AG09309 (cell line): ENCODE data around the gene KLRG1.

ENCODE experiments used
- DNase-seq: peaks from one replicate; pipeline ENCODE4 v3.0.0-alpha.2; 2010; ENCODE audit warnings: low read depth
- H3K4me3 ChIP-seq: 2 replicates; pipeline ENCODE4 v1.5.1; 2011; ENCODE audit warnings: mild to moderate bottlenecking, low read depth, low read length, moderate library complexity; ENCODE audit not compliant: control insufficient read depth
- CTCF ChIP-seq: IDR thresholded peaks from 2 replicates; pipeline ENCODE4 v1.5.1; 2011; ENCODE audit warnings: mild to moderate bottlenecking, low read depth, low read length, inconsistent platforms; ENCODE audit not compliant: insufficient read depth, control insufficient read depth; ENCODE audit errors: missing control alignments

KLRG1 gene

GRCh38 chr12:8980137-8980536, 9.2 kb upstream of the KLRG1 start:
- H3K4me3 ChIP-seq = no peak overlapping the region
- TF ChIP-seq CTCF = no peak
- DNase-seq = no peak

- no peak for DNase-seq
- no peak for TF ChIP-seq CTCF
- no peak overlapping the region for H3K4me3 ChIP-seq
Observed at GRCh38 chr12:8985213-8985754, 4.1 kb upstream of the KLRG1 start.

- no peak for TF ChIP-seq CTCF
- H3K4me3 ChIP-seq = no peak overlapping the region
- no peak for DNase-seq
Observed at GRCh38 chr12:8987163-8987562, 2.2 kb upstream of the KLRG1 start.

- H3K4me3 ChIP-seq = no peak overlapping the region
- no peak for TF ChIP-seq CTCF
- no peak for DNase-seq
Observed at GRCh38 chr12:8987685-8988084, 1.7 kb upstream of the KLRG1 start.

- H3K4me3 ChIP-seq = no peak overlapping the region
- TF ChIP-seq CTCF = no peak
Observed at GRCh38 chr12:8991371-8992345, 2.3 kb downstream of the KLRG1 start.

GRCh38 chr12:8993827-8994226, 4.5 kb downstream of the KLRG1 start:
- TF ChIP-seq CTCF = no peak
- no peak for DNase-seq
- no peak overlapping the region for H3K4me3 ChIP-seq

More at GRCh38 chr12:8991371-8992345, 2.3 kb downstream of the KLRG1 start:
- no peak for DNase-seq
